ENCODE measurements around the gene SLC37A2. TPM values are rescaled to one million over a fixed set of nuclear protein-coding genes. Genes with fewer than 3 reads are reported as not detected.
A peak's percentile ranks its signal among the peaks of the same experiment; 100 is the strongest.

Gene SLC37A2
- 11.4 and 13.8 TPM in 2 replicates for total RNA-seq (2022)
- percentile 47 among the genes with signal in this experiment for Bru-seq, nascent RNA
- BruChase-seq, experiment 1, labeled RNA remaining after a 2-hour chase, result percentile 51 among the genes with signal in this experiment
- BruChase-seq, experiment 2, labeled RNA remaining after a 6-hour chase, result percentile 51 among the genes with signal in this experiment
- long read RNA-seq, transcript SLC37A2-201 (19 exons, 2,696 nt), result major isoform, 11 of 32 reads
- long read RNA-seq, partial matches to known transcripts, result 17 of 32 reads
- long read RNA-seq, other reads (novel, unspliced or antisense), result 4 of 32 reads

DNA sequence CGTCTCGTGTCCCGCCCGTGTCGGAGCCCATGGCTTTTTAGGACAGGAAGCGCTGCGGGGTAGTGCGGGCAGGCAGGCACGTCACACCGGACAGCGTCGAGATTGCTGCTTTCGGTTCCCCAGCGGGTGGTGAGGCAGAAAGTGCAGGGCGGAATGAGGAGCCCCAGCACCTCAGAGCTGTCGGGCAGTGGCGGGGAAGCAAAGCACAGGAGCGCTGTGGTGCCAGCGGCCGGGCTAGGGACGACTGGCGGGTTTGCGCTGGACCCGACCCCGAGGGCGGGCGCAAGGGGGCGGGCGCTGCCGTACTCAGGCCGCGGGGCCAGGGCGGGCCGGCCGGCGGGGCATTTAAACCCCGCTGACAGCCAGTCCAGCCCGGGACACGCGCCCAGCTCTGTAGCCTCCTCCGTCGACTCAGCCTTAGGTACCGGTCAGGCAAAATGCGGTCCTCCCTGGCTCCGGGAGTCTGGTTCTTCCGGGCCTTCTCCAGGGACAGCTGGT lies at the start of gene SLC37A2:
Gene SLC37A2, plus strand, starts transcription at position 375 of the 498 bp plus-strand sequence. Its CDS starts 63 bp downstream, at position 438.
- Histone ChIP-seq H3K9me3 (peaks cover 3% of the 10 kb centered on the region; the same call in 1 of the 2 replicates), H3K4me1 (peaks cover 14% of the 10 kb centered on the region), H3K4me3 (ENCODE audit: low read depth, low read length) (peak within 1 kb of the TSS; percentile 56), H3K36me3 (ENCODE audit: control insufficient read depth, insufficient read depth, low read length) (no peaks in the 10 kb centered on the region), H3K27me3 (replicated peaks; ENCODE audit: control insufficient read depth, insufficient read depth, low read length) (no peaks in the 10 kb centered on the region)
- DNase-seq, result peak; percentile 76 to 89
- intact Hi-C loops (cut with micrococcal nuclease; ENCODE audit: unreplicated experiment), result loop anchor here (1.0 to 5.0 kb wide), 4 partner anchors 8 to 101 kb away; partner anchors contain the start of gene TMEM218
- POLR2A ChIA-PET, result no interaction called here
- TF ChIP-seq, protein P1, sequence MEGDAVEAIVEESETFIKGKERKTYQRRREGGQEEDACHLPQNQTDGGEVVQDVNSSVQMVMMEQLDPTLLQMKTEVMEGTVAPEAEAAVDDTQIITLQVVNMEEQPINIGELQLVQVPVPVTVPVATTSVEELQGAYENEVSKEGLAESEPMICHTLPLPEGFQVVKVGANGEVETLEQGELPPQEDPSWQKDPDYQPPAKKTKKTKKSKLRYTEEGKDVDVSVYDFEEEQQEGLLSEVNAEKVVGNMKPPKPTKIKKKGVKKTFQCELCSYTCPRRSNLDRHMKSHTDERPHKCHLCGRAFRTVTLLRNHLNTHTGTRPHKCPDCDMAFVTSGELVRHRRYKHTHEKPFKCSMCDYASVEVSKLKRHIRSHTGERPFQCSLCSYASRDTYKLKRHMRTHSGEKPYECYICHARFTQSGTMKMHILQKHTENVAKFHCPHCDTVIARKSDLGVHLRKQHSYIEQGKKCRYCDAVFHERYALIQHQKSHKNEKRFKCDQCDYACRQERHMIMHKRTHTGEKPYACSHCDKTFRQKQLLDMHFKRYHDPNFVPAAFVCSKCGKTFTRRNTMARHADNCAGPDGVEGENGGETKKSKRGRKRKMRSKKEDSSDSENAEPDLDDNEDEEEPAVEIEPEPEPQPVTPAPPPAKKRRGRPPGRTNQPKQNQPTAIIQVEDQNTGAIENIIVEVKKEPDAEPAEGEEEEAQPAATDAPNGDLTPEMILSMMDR (IDR thresholded peaks at IDR 0.05; ENCODE audit: insufficient read depth in 1 of 2, low read depth in 1 of 2, low read length in 1 of 2, severe bottlenecking in 1 of 2, unreplicated experiment in 1 of 2), result peak; percentile 44 to 56
- CTCF ChIA-PET, result interaction anchor here (0.6 to 1.2 kb wide), 6 partner anchors 9 to 454 kb away, joined by 3 to 4 read pairs (median 3); no protein-coding TSS in a partner anchor
- Mint-ChIP-seq H3K27me3 (ENCODE audit: insufficient read depth, unreplicated experiment) (peaks cover 3% of the 10 kb centered on the region), H3K4me3 (ENCODE audit: unreplicated experiment) (peak within 1 kb of the TSS; percentile 84), H3K9me3 (ENCODE audit: unreplicated experiment) (no peaks in the 10 kb centered on the region), H3K27ac (ENCODE audit: unreplicated experiment) (peak within 1 kb of the TSS; percentile 39), H3K36me3 (ENCODE audit: insufficient read depth, unreplicated experiment) (no peaks in the 10 kb centered on the region), H3K4me1 (ENCODE audit: low read depth, unreplicated experiment) (peaks cover 8% of the 10 kb centered on the region)
- no TSS peak for BruUV-seq (replicated peaks)

DNA sequence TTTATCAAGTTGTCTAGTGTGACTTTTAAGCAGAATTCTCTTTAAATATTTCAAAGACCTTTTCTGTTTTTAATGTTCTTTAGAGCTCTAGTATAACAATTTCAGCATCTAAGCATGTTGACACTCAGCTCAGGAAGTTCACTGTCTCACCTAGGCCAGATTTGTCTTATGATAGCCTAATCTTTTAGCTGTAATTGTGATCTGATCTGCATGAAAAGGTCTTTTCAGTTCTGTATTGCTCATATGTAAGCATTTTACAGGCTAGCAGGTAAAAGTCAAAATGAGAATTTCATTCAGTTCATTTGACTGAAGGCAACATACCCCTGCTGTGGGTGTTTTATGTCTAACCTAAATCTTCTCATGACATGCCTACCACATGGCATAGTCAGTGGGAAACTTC lies 46.7 kb upstream of the SLC37A2 start:
- CTCF ChIA-PET, result no interaction called here
- Mint-ChIP-seq H3K36me3 (ENCODE audit: insufficient read depth, unreplicated experiment) (no peaks in the 10 kb centered on the region), H3K9me3 (ENCODE audit: unreplicated experiment) (peaks cover 15% of the 10 kb centered on the region), H3K4me3 (ENCODE audit: unreplicated experiment) (no peak overlapping the region), H3K27me3 (ENCODE audit: insufficient read depth, unreplicated experiment) (no peaks in the 10 kb centered on the region), H3K27ac (ENCODE audit: unreplicated experiment) (no peak overlapping the region), H3K4me1 (ENCODE audit: low read depth, unreplicated experiment) (peaks cover 8% of the 10 kb centered on the region)
- no peak for DNase-seq
- H3K4me1 ChIP-seq, result peaks cover 10% of the 10 kb centered on the region
- H3K27me3 ChIP-seq (replicated peaks; ENCODE audit: control insufficient read depth, insufficient read depth, low read length), result no peaks in the 10 kb centered on the region
- H3K9me3 ChIP-seq, result no peaks in the 10 kb centered on the region; the same call in 1 of the 2 replicates
- intact Hi-C loops (cut with micrococcal nuclease; ENCODE audit: unreplicated experiment), result no loop called here
- POLR2A ChIA-PET, result no interaction called here
- no peak overlapping the region for H3K4me3 ChIP-seq (ENCODE audit: low read depth, low read length)
- no peaks in the 10 kb centered on the region for H3K36me3 ChIP-seq (ENCODE audit: control insufficient read depth, insufficient read depth, low read length)
- TF ChIP-seq, protein P1 (IDR thresholded peaks at IDR 0.05; ENCODE audit: insufficient read depth in 1 of 2, low read depth in 1 of 2, low read length in 1 of 2, severe bottlenecking in 1 of 2, unreplicated experiment in 1 of 2), result no peak
- BruUV-seq (replicated peaks), result no TSS peak

DNA sequence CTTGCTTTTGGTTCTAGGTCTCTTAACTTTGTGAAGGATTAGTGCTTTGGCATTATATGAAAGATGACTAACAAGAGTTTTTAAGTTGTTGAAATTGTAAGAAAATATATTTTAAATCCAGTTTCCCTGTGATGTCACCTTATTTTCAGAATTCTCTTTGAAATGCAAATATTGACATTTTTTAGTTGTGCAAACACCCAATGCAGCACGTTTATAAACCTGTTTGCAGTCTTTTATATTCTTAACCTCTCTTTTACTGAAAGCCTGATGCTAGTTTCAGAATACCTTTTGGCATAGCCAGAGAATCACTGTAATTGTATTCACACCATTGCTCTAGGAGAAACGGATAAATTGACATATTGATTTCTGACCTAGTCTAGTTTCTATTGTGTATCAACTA lies 42.8 kb upstream of the SLC37A2 start:
- no peaks in the 10 kb centered on the region for H3K9me3 ChIP-seq
- no peaks in the 10 kb centered on the region for H3K27me3 Mint-ChIP-seq (ENCODE audit: insufficient read depth, unreplicated experiment)
- H3K27me3 ChIP-seq (replicated peaks; ENCODE audit: control insufficient read depth, insufficient read depth, low read length), result no peaks in the 10 kb centered on the region
- no peak for DNase-seq
- no peaks in the 10 kb centered on the region for H3K36me3 Mint-ChIP-seq (ENCODE audit: insufficient read depth, unreplicated experiment)
- H3K4me3 Mint-ChIP-seq (ENCODE audit: unreplicated experiment), result no peak overlapping the region
- POLR2A ChIA-PET, result no interaction called here
- intact Hi-C loops (cut with micrococcal nuclease; ENCODE audit: unreplicated experiment), result no loop called here
- H3K4me1 Mint-ChIP-seq (ENCODE audit: low read depth, unreplicated experiment), result peaks cover 8% of the 10 kb centered on the region
- no TSS peak for BruUV-seq (replicated peaks)
- CTCF ChIA-PET, result no interaction called here
- H3K9me3 Mint-ChIP-seq (ENCODE audit: unreplicated experiment), result no peaks in the 10 kb centered on the region
- H3K36me3 ChIP-seq (ENCODE audit: control insufficient read depth, insufficient read depth, low read length), result no peaks in the 10 kb centered on the region
- peaks cover 10% of the 10 kb centered on the region for H3K4me1 ChIP-seq
- TF ChIP-seq, protein P1 (IDR thresholded peaks at IDR 0.05; ENCODE audit: insufficient read depth in 1 of 2, low read depth in 1 of 2, low read length in 1 of 2, severe bottlenecking in 1 of 2, unreplicated experiment in 1 of 2), result no peak
- no peak overlapping the region for H3K4me3 ChIP-seq (ENCODE audit: low read depth, low read length)
- no peak overlapping the region for H3K27ac Mint-ChIP-seq (ENCODE audit: unreplicated experiment)
